Fibroblast of upper back skin (primary cell): Measurements from ENCODE around the gene PER1.

Experiments used
- DNase-seq: peaks from one replicate; pipeline ENCODE4 v3.0.0-alpha.2; 2013

The PER1 gene

GRCh38 chr17:8164815-8165131 is 12.6 kb upstream of the PER1 start:
- no peak for DNase-seq

GRCh38 chr17:8163978-8164814 is 12.0 kb upstream of the PER1 start:
- DNase-seq = peak; percentile 32

GRCh38 chr17:8162997-8163977 is 11.1 kb upstream of the PER1 start:
- DNase-seq = no peak

- peak; percentile 64 for DNase-seq
These were observed 10.2 kb upstream of the PER1 start, which contains the start of gene VAMP2 for GRCh38 chr17:8162233-8162996. Gene VAMP2 (minus strand): TSS chr17:8162948. CDS start chr17:8162879, 69 bp downstream.

GRCh38 chr17:8161289-8162232 is 9.4 kb upstream of the PER1 start:
- DNase-seq = no peak

GRCh38 chr17:8160741-8161221 is 8.6 kb upstream of the PER1 start:
- DNase-seq = no peak

GRCh38 chr17:8160224-8160577 is 8.0 kb upstream of the PER1 start:
- DNase-seq = no peak

- no peak for DNase-seq
These were observed 7.4 kb upstream of the PER1 start for GRCh38 chr17:8159459-8160223.

GRCh38 chr17:8159032-8159400 is 6.8 kb upstream of the PER1 start:
- DNase-seq = no peak

GRCh38 chr17:8158267-8159031 is 6.2 kb upstream of the PER1 start:
- peak; percentile 80 for DNase-seq

GRCh38 chr17:8156246-8156992 is 4.2 kb upstream of the PER1 start:
- peak; percentile 100 for DNase-seq

- no peak for DNase-seq
These were observed 3.7 kb upstream of the PER1 start for GRCh38 chr17:8155996-8156245.

- DNase-seq = no peak
These were observed 3.2 kb upstream of the PER1 start for GRCh38 chr17:8155231-8155995.

- no peak for DNase-seq
These were observed 2.5 kb upstream of the PER1 start for GRCh38 chr17:8154608-8155155.

- peak; percentile 98 for DNase-seq
These were observed 1.9 kb upstream of the PER1 start for GRCh38 chr17:8153957-8154607.

GRCh38 chr17:8153525-8153956 is 1.3 kb upstream of the PER1 start:
- peak; percentile 97 for DNase-seq

- DNase-seq = no peak
These were observed 837 bp upstream of the PER1 start for GRCh38 chr17:8153031-8153451.

- DNase-seq = peak; percentile 60
These were observed 528 bp downstream of the PER1 start for GRCh38 chr17:8151641-8152111.
